ENCODE data around the gene PRDM7. TPM values are rescaled to one million over a fixed set of nuclear protein-coding genes. Genes with fewer than 3 reads are reported as not detected.

Gene PRDM7
- total RNA-seq, 1 experiment from 2014 or later: not detected

DNA sequence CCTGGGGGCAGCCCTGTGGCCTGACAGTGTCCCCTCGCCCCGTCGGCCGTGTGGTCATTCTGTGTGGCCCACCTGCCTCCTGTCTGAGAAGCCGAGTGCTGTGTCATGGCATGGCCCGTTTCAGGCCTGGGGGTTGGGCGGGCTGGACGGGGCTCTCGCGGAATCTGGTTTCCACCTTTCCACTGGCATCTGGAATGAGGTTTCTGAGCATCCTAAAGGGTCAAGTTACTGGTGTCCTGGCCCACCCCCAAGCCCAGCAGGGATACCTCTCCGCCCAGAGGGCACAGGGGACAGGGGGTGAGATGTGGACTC, 65.7 kb downstream of the PRDM7 start:
- Mint-ChIP-seq H3K4me3 (ENCODE audit: unreplicated experiment) (no peak overlapping the region), H3K9me3 (ENCODE audit: unreplicated experiment) (no peaks in the 10 kb centered on the region)

DNA sequence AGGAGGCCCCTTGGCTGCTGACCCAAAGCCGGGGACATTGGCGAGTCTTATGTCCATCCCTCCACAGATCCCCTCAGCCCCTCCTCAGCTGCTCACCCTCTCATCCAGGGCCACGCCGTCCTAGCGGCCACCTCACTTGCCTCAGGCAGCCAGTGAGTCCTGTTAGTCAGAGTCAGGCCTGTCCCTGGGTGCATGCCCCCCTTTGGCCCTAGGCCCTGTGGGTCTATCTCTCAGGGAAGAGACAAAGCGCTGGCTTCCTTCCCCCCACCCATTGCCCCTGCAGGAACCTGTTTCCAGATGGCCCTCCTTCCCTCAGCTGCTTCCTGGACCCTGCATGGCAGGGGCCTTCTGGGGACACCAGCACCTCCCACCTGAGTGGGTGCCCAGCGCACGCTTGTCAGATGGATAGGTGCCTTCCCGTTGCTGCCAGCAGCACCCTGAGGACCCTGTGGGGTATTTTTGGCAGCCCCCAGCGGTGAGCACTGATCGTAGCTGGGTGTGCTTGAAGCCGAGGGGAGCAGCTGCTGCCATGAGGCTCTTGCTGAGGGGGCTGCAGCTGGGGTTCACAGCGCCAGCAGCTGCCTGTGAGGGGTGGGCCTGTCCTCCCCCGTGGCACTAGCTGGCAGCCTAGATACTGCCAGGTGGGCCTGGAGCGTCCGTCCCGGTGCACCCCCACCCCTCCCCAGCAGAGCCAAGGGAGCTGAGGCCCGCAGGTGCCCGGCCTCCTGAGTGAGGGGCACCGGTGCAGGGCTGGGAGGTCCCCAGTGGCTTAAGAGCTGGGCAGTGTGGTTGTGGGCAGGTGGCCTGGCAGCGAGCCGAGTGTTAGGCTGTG, 66.2 kb downstream of the PRDM7 start:
- no peaks in the 10 kb centered on the region for H3K4me1 Mint-ChIP-seq (ENCODE audit: low read depth, unreplicated experiment)
- TF ChIP-seq, protein P1, sequence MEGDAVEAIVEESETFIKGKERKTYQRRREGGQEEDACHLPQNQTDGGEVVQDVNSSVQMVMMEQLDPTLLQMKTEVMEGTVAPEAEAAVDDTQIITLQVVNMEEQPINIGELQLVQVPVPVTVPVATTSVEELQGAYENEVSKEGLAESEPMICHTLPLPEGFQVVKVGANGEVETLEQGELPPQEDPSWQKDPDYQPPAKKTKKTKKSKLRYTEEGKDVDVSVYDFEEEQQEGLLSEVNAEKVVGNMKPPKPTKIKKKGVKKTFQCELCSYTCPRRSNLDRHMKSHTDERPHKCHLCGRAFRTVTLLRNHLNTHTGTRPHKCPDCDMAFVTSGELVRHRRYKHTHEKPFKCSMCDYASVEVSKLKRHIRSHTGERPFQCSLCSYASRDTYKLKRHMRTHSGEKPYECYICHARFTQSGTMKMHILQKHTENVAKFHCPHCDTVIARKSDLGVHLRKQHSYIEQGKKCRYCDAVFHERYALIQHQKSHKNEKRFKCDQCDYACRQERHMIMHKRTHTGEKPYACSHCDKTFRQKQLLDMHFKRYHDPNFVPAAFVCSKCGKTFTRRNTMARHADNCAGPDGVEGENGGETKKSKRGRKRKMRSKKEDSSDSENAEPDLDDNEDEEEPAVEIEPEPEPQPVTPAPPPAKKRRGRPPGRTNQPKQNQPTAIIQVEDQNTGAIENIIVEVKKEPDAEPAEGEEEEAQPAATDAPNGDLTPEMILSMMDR (IDR thresholded peaks at IDR 0.05; ENCODE audit: insufficient read depth in 1 of 2, low read depth in 1 of 2, low read length in 1 of 2, severe bottlenecking in 1 of 2, unreplicated experiment in 1 of 2): no peak
- no TSS peak for BruUV-seq (replicated peaks)
- Histone ChIP-seq H3K9me3 (no peaks in the 10 kb centered on the region), H3K4me3 (ENCODE audit: low read depth, low read length) (no peak overlapping the region), H3K36me3 (ENCODE audit: control insufficient read depth, insufficient read depth, low read length) (peaks cover 1% of the 10 kb centered on the region; the same call in 1 of the 2 replicates), H3K27me3 (replicated peaks; ENCODE audit: control insufficient read depth, insufficient read depth, low read length) (no peaks in the 10 kb centered on the region), H3K4me1 (0 out of 2 replicates have a peak, but pooled peaks cover 7% of the 10 kb centered on the region)
- no peaks in the 10 kb centered on the region for H3K27me3 Mint-ChIP-seq (ENCODE audit: insufficient read depth, unreplicated experiment)
- ChIA-PET CTCF (no interaction called here), POLR2A (no interaction called here)
- no peak for DNase-seq
- no peak overlapping the region for H3K4me3 Mint-ChIP-seq (ENCODE audit: unreplicated experiment)
- H3K27ac Mint-ChIP-seq (ENCODE audit: unreplicated experiment): no peak overlapping the region
- H3K9me3 Mint-ChIP-seq (ENCODE audit: unreplicated experiment): no peaks in the 10 kb centered on the region
- H3K36me3 Mint-ChIP-seq (ENCODE audit: insufficient read depth, unreplicated experiment): peaks cover 56% of the 10 kb centered on the region
- intact Hi-C loops (cut with micrococcal nuclease; ENCODE audit: unreplicated experiment): no loop called here

More for the DNA sequence above, 65.7 kb downstream of the PRDM7 start:
- H3K4me1 Mint-ChIP-seq (ENCODE audit: low read depth, unreplicated experiment): no peaks in the 10 kb centered on the region
- POLR2A ChIA-PET: no interaction called here
- 0 out of 2 replicates have a peak, but pooled peaks cover 7% of the 10 kb centered on the region for H3K4me1 ChIP-seq
- no peak overlapping the region for H3K27ac Mint-ChIP-seq (ENCODE audit: unreplicated experiment)
- TF ChIP-seq, protein P1 (IDR thresholded peaks at IDR 0.05; ENCODE audit: insufficient read depth in 1 of 2, low read depth in 1 of 2, low read length in 1 of 2, severe bottlenecking in 1 of 2, unreplicated experiment in 1 of 2): no peak
- no peaks in the 10 kb centered on the region for H3K9me3 ChIP-seq
- no TSS peak for BruUV-seq (replicated peaks)
- no peaks in the 10 kb centered on the region for H3K27me3 ChIP-seq (replicated peaks; ENCODE audit: control insufficient read depth, insufficient read depth, low read length)
- no peaks in the 10 kb centered on the region; the same call in 1 of the 2 replicates for H3K36me3 ChIP-seq (ENCODE audit: control insufficient read depth, insufficient read depth, low read length)
- CTCF ChIA-PET: no interaction called here
- intact Hi-C loops (cut with micrococcal nuclease; ENCODE audit: unreplicated experiment): no loop called here
- H3K4me3 ChIP-seq (ENCODE audit: low read depth, low read length): no peak overlapping the region
- no peaks in the 10 kb centered on the region for H3K27me3 Mint-ChIP-seq (ENCODE audit: insufficient read depth, unreplicated experiment)
- peaks cover 50% of the 10 kb centered on the region for H3K36me3 Mint-ChIP-seq (ENCODE audit: insufficient read depth, unreplicated experiment)
- no peak for DNase-seq

DNA sequence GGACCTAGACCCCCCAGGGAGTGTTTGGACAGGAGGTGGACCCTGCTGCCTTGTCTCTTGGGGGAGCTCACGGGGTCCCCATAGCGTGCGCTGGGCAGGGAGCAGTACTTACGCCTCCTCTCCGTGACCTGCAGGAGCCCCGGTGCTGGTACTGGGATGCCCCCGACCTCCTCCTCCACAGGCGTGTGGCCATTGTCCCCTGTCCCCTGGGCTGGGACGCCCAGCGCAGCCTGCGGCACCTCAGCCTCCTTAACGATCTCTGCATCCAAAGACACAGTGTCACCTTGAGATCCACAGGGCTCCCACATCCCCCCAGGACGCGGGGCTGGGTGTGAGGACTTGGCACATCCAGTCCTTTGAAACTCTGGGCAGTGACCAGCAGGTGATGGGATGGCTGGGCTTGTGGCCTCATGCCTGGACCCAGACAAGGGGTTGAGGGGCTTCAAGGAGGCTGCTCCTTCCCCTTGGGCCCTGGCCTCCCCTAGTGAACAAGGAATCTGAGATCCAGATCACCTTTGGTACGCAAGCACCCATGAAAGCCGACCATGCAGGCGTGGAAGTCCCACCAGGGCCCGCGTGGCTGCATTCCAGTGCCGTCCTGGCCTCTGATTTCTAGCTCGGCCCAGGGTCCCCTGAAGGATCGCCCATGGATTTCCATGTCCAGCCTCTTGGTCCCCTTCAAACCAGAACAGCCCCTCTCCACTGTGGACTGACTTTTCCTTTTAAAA, 67.8 kb downstream of the PRDM7 start:
- peaks cover 59% of the 10 kb centered on the region for H3K36me3 Mint-ChIP-seq (ENCODE audit: insufficient read depth, unreplicated experiment)
- ChIA-PET CTCF (no interaction called here), POLR2A (interaction anchor here (1.0 kb wide), 1 partner anchor 37 kb away, joined by 3 read pairs; no protein-coding TSS in a partner anchor)
- no peaks in the 10 kb centered on the region for H3K4me1 Mint-ChIP-seq (ENCODE audit: low read depth, unreplicated experiment)
- no peaks in the 10 kb centered on the region for H3K9me3 Mint-ChIP-seq (ENCODE audit: unreplicated experiment)
- H3K4me3 ChIP-seq (ENCODE audit: low read depth, low read length): no peak overlapping the region
- DNase-seq: no peak
- 0 out of 2 replicates have a peak, but pooled peaks cover 1% of the 10 kb centered on the region for H3K36me3 ChIP-seq (ENCODE audit: control insufficient read depth, insufficient read depth, low read length)
- H3K27me3 Mint-ChIP-seq (ENCODE audit: insufficient read depth, unreplicated experiment): no peaks in the 10 kb centered on the region
- TF ChIP-seq, protein P1 (IDR thresholded peaks at IDR 0.05; ENCODE audit: insufficient read depth in 1 of 2, low read depth in 1 of 2, low read length in 1 of 2, severe bottlenecking in 1 of 2, unreplicated experiment in 1 of 2): no peak
- no peaks in the 10 kb centered on the region for H3K27me3 ChIP-seq (replicated peaks; ENCODE audit: control insufficient read depth, insufficient read depth, low read length)
- intact Hi-C loops (cut with micrococcal nuclease; ENCODE audit: unreplicated experiment): no loop called here
- no peaks in the 10 kb centered on the region for H3K9me3 ChIP-seq
- BruUV-seq (replicated peaks): no TSS peak
- 0 out of 2 replicates have a peak, but pooled peaks cover 7% of the 10 kb centered on the region for H3K4me1 ChIP-seq
- H3K27ac Mint-ChIP-seq (ENCODE audit: unreplicated experiment): no peak overlapping the region
- H3K4me3 Mint-ChIP-seq (ENCODE audit: unreplicated experiment): no peak overlapping the region

Data from Caco-2 (cell line).